GM23338 (cell line): Measurements from ENCODE around the gene SRPX2. TPM values are rescaled to one million over a fixed set of nuclear protein-coding genes. Genes with fewer than 3 reads are reported as not detected.

Source experiments
- ATAC-seq: fragments of 200-7000 bp; cut with Tn5 transposase; 3 replicates; pipeline ENCODE4 v1.9.1; 2020
- DNase-seq: peaks from one replicate; pipeline ENCODE4 v3.0.0-alpha.2; 2015; ENCODE audit warnings: low spot score
- H2AFZ ChIP-seq: fragments of 200-600 bp; sonication (generic); 2 replicates; pipeline ENCODE4 v1.8.0; 2016; ENCODE audit warnings: antibody characterized with exemption, mild to moderate bottlenecking, moderate library complexity
- H3F3A ChIP-seq: fragments of 200-600 bp; sonication (generic); replicated peaks from 2 replicates; pipeline ENCODE4 v1.8.0; 2017; ENCODE audit warnings: antibody characterized with exemption, mixed run types, low read depth
- H3K27ac ChIP-seq: fragments of 200-600 bp; sonication (generic); 2 replicates; pipeline ENCODE4 v1.6.1; 2016; ENCODE audit warnings: low read depth
- H3K27me3 ChIP-seq: fragments of 200-600 bp; sonication (generic); 2 replicates; pipeline ENCODE4 v1.8.0; 2016; ENCODE audit warnings: mild to moderate bottlenecking, mixed run types, moderate library complexity; ENCODE audit not compliant: insufficient read depth
- H3K36me3 ChIP-seq: fragments of 200-600 bp; sonication (generic); 2 replicates; pipeline ENCODE4 v1.8.0; 2016; ENCODE audit warnings: mild to moderate bottlenecking; ENCODE audit not compliant: insufficient read depth
- H3K4me1 ChIP-seq: fragments of 200-600 bp; sonication (generic); 2 replicates; pipeline ENCODE4 v1.8.0; 2016; ENCODE audit warnings: mild to moderate bottlenecking, moderate library complexity; ENCODE audit not compliant: insufficient read depth
- H3K4me2 ChIP-seq: fragments of 200-600 bp; sonication (generic); 2 replicates; pipeline ENCODE4 v1.7.1; 2017; ENCODE audit warnings: mixed run types
- H3K4me3 ChIP-seq: fragments of 200-600 bp; sonication (generic); 2 replicates; pipeline ENCODE4 v1.6.1; 2016; ENCODE audit warnings: mixed run types
- H3K79me2 ChIP-seq: fragments of 200-600 bp; sonication (generic); replicated peaks from 2 replicates; pipeline ENCODE4 v1.8.0; 2017; ENCODE audit warnings: mild to moderate bottlenecking; ENCODE audit not compliant: insufficient read depth
- H3K9me2 ChIP-seq: fragments of 200-600 bp; sonication (generic); 2 replicates; pipeline ENCODE4 v1.8.0; 2017; ENCODE audit not compliant: insufficient read depth
- H4K20me1 ChIP-seq: fragments of 200-600 bp; sonication (generic); replicated peaks from 2 replicates; pipeline ENCODE4 v1.8.0; 2017; ENCODE audit warnings: mild to moderate bottlenecking; ENCODE audit not compliant: insufficient read depth
- H3K27ac Mint-ChIP-seq: 2 replicates; pipeline ENCODE4 v1.8.0; 2020; ENCODE audit warnings: inconsistent platforms, mild to moderate bottlenecking, moderate library complexity, mixed read lengths
- H3K27me3 Mint-ChIP-seq: 3 replicates; pipeline ENCODE4 v1.8.0; 2022; ENCODE audit warnings: low read depth, mild to moderate bottlenecking, moderate library complexity, mixed read lengths, inconsistent platforms; ENCODE audit not compliant: insufficient read depth, poor library complexity
- H3K36me3 Mint-ChIP-seq: 3 replicates; pipeline ENCODE4 v1.8.0; 2021; ENCODE audit warnings: low read depth, mild to moderate bottlenecking, inconsistent platforms, moderate library complexity, mixed read lengths
- H3K4me1 Mint-ChIP-seq: 3 replicates; pipeline ENCODE4 v1.8.0; 2020; ENCODE audit warnings: mild to moderate bottlenecking, inconsistent platforms, mixed read lengths
- H3K4me3 Mint-ChIP-seq: 3 replicates; pipeline ENCODE4 v1.8.0; 2021; ENCODE audit warnings: moderate library complexity, mild to moderate bottlenecking, inconsistent platforms, mixed read lengths
- H3K9me3 Mint-ChIP-seq: 3 replicates; pipeline ENCODE4 v1.8.0; 2020; ENCODE audit warnings: moderate library complexity, mild to moderate bottlenecking, inconsistent platforms, mixed read lengths
- CREB1 ChIP-seq: fragments of 250-450 bp; sonication (Bioruptor Pico); IDR thresholded peaks from 2 replicates; pipeline ENCODE4 v1.5.0; 2020; ENCODE audit warnings: low read depth, mild to moderate bottlenecking, moderate library complexity
- CTCF ChIP-seq, 2 experiments: fragments of 200-600 bp in 1 of 2; sonication (generic) in 1 of 2; conservative IDR thresholded peaks; 2 replicates each; pipeline versions ENCODE4 v1.5.1 to v1.6.1; 2016 to 2017; ENCODE audit warnings: antibody characterized with exemption in 2 of 2, low read depth in 2 of 2, mild to moderate bottlenecking in 2 of 2, moderate library complexity in 1 of 2
- ETS1 ChIP-seq: IDR thresholded peaks from 2 replicates; pipeline ENCODE4 v1.6.1; 2016; ENCODE audit warnings: antibody characterized with exemption
- EZH2 ChIP-seq: fragments of 200-600 bp; sonication (generic); IDR thresholded peaks from one replicate; pipeline ENCODE4 v1.8.0; 2017; ENCODE audit warnings: antibody characterized with exemption, mild to moderate bottlenecking, low read depth; ENCODE audit not compliant: unreplicated experiment
- EZH2phosphoT487 ChIP-seq: fragments of 200-600 bp; sonication (generic); IDR thresholded peaks from one replicate; pipeline ENCODE4 v1.8.1; 2018; ENCODE audit warnings: antibody characterized with exemption; ENCODE audit not compliant: unreplicated experiment
- JUNB ChIP-seq: IDR thresholded peaks from one replicate; pipeline ENCODE4 v1.6.1; 2016; ENCODE audit warnings: antibody characterized with exemption; ENCODE audit not compliant: unreplicated experiment
- NANOG ChIP-seq: IDR thresholded peaks from 2 replicates; pipeline ENCODE4 v1.6.1; 2016; ENCODE audit warnings: antibody characterized with exemption, borderline replicate concordance
- POLR2AphosphoS5 ChIP-seq: IDR thresholded peaks from 2 replicates; pipeline ENCODE4 v1.6.1; 2016; ENCODE audit warnings: antibody characterized with exemption, low read depth
- REST ChIP-seq: IDR thresholded peaks from one replicate; pipeline ENCODE4 v1.6.1; 2018; ENCODE audit warnings: antibody characterized with exemption; ENCODE audit not compliant: unreplicated experiment
- STAT1 ChIP-seq: IDR thresholded peaks from one replicate; pipeline ENCODE4 v1.6.1; 2016; ENCODE audit warnings: antibody characterized with exemption; ENCODE audit not compliant: unreplicated experiment
- ZNF114 ChIP-seq: fragments of 250-450 bp; sonication (Bioruptor Pico); IDR thresholded peaks from 2 replicates; pipeline ENCODE4 v1.5.0; 2020; ENCODE audit warnings: mild to moderate bottlenecking, moderate library complexity
- ZNF331 ChIP-seq: fragments of 250-450 bp; sonication (Bioruptor Pico); IDR thresholded peaks from 2 replicates; pipeline ENCODE4 v1.5.0; 2020; ENCODE audit warnings: low read depth, mild to moderate bottlenecking, moderate library complexity
- polyA plus RNA-seq: library from polyadenylated mRNA; unstranded; fragments of >200 nt; fragmentation: Nextera tagmentation; extraction: Ambion mirVana; gene quantifications from 2 replicates; pipeline ENCODE4 v1.2.1, GENCODE V29; 2016
- total RNA-seq: library from RNA; depleted of rRNA; stranded (reverse); fragments of >200 nt; shearing (Covaris generic); gene quantifications from 2 replicates; pipeline ENCODE4 v1.2.3, GENCODE V29; 2014

Gene SRPX2
- total and polyA plus RNA-seq, 2 experiments from 2014 or later: not detected

GRCh38 chrX:100717363-100717762, 73.4 kb downstream of the SRPX2 start:
- H2AFZ ChIP-seq: no peak overlapping the region
- no peak overlapping the region for H3K27ac ChIP-seq
- H3K79me2 ChIP-seq: no peaks in the 10 kb centered on the region
- no peaks in the 10 kb centered on the region for H3K9me3 Mint-ChIP-seq
- H3K36me3 Mint-ChIP-seq: no peaks in the 10 kb centered on the region; the same call in 2 of the 3 replicates
- H3K27me3 Mint-ChIP-seq: no peaks in the 10 kb centered on the region
- no peaks in the 10 kb centered on the region for H3K27me3 ChIP-seq
- H3F3A ChIP-seq: no peaks in the 10 kb centered on the region
- H3K9me2 ChIP-seq: no peaks in the 10 kb centered on the region
- H3K4me3 ChIP-seq: no peak overlapping the region
- no peaks in the 10 kb centered on the region for H4K20me1 ChIP-seq
- no peak for ATAC-seq
- TF ChIP-seq REST (no peak), NANOG (no peak), EZH2 (no peak)
- H3K4me2 ChIP-seq: no peak overlapping the region
- DNase-seq: no peak
- no peaks in the 10 kb centered on the region for H3K4me1 Mint-ChIP-seq
- no peak overlapping the region for H3K27ac Mint-ChIP-seq
- H3K4me3 Mint-ChIP-seq: no peak overlapping the region
- no peaks in the 10 kb centered on the region for H3K36me3 ChIP-seq
- H3K4me1 ChIP-seq: no peaks in the 10 kb centered on the region

GRCh38 chrX:100719139-100719538, 75.1 kb downstream of the SRPX2 start:
- H3K4me1 ChIP-seq: no peaks in the 10 kb centered on the region
- H3K27ac ChIP-seq: no peak overlapping the region
- H3K9me2 ChIP-seq: no peaks in the 10 kb centered on the region
- no peaks in the 10 kb centered on the region for H3K4me1 Mint-ChIP-seq
- ATAC-seq: no peak
- H3K36me3 Mint-ChIP-seq: peaks cover 4% of the 10 kb centered on the region; the same call in 2 of the 3 replicates
- no peaks in the 10 kb centered on the region for H3K36me3 ChIP-seq
- no peaks in the 10 kb centered on the region for H4K20me1 ChIP-seq
- no peaks in the 10 kb centered on the region for H3K79me2 ChIP-seq
- no peaks in the 10 kb centered on the region for H3K27me3 ChIP-seq
- DNase-seq: no peak
- no peaks in the 10 kb centered on the region for H3F3A ChIP-seq
- no peak overlapping the region for H3K4me3 Mint-ChIP-seq
- H3K27me3 Mint-ChIP-seq: no peaks in the 10 kb centered on the region
- no peak overlapping the region for H3K4me2 ChIP-seq
- H3K4me3 ChIP-seq: no peak overlapping the region
- no peak overlapping the region for H2AFZ ChIP-seq
- H3K9me3 Mint-ChIP-seq: peaks cover 10% of the 10 kb centered on the region
- no peak overlapping the region for H3K27ac Mint-ChIP-seq
- TF ChIP-seq ZNF331 (CRISPR knock-in tag) (no peak), CTCF (conservative IDR thresholded peaks at IDR 0.05; ENCODE audit: low read depth in 2 of 2) (no peak), ZNF114 (CRISPR knock-in tag) (no peak), JUNB (no peak), NANOG (no peak), STAT1 (no peak), ETS1 (no peak), EZH2 (no peak), EZH2phosphoT487 (no peak), POLR2AphosphoS5 (no peak), CREB1 (CRISPR knock-in tag) (no peak)
